Tongue (tissue), 2 donors: ENCODE results near the gene NKX2-3. TPM values are rescaled to one million over a fixed set of nuclear protein-coding genes. Genes with fewer than 3 reads are reported as not detected.

ENCODE experiments used
- DNase-seq: peaks from one replicate; pipeline ENCODE4 v3.0.0-alpha.2; 2015
- total RNA-seq: library from RNA; depleted of rRNA; stranded (reverse); fragments of >200 nt; gene quantifications from one replicate; pipeline ENCODE4 v1.2.3, GENCODE V29; 2014

NKX2-3 gene
- total RNA-seq, 1 donor from 2014 or later: 6.2 TPM

DNA sequence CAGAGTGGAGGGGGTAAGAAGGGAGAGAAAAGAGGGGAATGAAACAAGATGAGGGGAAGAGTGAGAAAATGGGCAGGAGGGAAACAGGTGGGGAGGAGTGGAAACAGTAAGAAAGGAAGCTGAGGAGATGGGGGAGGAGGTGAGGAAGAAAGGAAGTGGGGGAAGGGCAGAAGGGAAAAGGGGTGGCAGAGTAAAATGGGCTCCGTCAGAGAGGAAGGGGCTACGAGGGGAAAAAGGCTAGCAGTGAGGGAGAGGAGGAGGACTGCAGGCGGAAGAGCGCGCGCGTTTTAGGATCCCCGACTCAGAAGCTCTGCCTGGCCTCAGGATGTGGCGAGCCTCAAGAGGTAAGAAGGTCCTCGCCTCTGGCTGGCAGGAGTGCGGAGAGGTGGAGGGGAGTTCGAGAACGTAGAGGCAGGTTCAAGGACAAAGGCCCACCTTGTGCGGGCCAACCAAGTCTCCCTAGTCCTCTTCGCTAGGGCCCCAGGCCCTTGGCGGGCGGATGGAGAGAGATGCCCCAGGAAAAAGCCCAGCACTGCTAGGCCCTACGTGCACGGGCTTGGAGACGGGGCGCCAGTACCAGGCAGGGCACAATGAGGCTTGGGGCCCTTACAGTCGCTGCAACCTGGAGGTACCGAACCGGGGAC is 5.8 kb upstream of the NKX2-3 start:
- DNase-seq: no peak

DNA sequence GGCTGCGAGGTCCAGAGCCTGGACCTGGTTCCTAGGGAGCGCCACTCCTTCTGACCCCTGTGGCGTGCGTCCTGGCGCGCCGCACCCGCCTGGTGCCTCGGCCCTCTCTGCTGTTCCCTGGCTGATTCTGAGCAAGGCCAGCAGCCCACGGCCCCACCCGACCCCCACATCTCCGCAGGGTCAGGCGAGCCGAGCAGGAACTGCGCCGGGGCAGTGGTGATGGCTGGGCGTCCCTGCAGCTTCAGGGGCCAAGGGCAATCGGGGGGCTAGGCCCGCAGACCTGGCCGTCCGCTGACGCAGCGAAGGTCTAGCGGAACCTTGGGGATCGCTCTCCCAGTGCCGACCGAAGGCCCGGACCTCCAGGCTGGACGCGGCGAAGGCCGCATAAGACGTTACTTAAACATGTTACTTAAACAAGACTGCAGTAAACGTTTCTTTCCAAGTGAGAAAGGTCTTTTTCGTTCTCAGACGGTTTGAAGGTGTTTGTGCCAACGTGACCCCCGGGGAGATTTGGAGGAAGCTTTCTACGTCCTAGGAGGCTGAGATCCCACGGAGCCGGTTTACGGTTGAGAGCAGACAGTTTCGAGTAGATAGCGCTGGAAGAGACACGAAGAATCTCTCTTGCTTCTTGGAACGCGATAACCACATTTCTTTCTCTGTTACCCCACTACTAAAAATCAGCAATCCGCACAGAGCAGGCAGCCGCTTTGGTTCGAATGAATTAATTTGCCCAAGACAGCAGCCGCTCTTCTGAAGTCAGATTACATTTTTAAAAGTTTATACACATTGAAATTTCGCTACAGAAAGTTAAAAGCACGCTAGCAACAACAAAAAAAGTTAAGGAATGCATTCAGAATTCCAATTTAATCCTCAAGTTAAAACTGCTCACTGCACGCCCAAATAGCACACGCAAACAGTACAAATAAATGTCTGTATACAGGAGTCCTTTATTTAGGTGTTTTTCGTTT is 4.9 kb upstream of the NKX2-3 start:
- DNase-seq: no peak

DNA sequence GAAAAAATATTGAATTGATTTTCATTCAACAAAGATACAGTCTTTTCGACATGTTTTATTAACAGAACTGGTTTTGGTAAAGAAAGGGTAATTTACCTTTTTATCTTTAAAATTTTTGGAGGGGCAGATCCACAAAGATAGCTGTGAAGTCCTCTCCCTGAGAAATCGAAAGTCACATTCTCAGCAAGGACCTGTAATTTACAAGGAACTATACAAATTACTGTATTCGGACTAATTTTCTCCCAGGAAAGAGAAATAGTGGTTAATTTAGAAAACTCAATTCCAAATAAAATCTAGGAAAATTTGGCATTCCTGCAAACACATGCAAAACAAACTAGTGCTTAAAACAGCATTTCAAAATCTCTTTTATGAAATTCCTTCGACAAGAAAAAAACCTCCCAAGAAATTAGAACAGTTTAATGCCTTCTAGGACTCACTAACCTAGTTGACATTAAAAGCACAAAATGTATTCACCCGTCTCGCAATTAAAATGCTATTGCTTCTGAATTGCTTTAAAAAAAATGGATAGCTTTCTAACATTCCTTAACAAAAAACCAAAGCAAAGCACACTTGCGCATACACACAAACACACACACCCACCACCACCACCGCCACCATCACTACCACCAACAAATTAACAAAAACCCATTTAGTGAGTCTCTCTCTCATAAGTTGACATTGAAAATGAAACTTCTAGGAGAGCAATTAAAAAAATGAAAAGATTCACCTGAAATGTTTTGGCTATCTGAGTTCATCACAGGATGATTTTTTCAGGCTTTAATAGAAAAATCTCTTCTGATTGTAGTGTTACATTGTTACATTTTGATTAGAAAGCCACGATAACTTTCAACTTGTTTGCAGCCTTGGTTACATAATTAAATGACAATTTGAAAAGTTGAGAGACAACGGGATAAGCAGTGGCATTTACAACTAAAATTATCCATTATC is 4.0 kb upstream of the NKX2-3 start:
- no peak for DNase-seq

DNA sequence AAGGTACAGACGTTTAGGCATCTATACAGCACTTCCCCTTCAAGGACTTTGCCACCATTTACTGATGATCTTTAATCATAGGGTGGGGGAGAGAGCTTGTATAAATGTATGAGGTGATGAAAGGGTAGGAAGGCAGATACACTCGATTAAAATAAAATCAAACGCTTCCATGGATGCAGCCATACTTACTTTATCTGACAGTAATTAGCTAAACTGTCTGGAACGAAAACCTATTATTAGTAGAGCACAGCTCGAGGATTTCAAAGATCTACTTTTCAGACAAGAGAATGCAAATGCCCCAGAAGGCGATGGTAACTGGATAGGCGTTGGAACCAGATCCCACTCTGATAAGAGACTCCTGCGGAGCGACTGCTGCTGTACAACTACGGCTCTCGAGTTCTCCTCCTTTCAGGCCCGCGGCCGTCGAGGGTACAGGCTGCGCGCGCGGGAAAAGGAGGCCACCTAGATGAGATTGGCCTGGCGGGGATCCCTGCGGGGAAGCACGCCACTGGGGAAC is 3.1 kb upstream of the NKX2-3 start:
- no peak for DNase-seq

DNA sequence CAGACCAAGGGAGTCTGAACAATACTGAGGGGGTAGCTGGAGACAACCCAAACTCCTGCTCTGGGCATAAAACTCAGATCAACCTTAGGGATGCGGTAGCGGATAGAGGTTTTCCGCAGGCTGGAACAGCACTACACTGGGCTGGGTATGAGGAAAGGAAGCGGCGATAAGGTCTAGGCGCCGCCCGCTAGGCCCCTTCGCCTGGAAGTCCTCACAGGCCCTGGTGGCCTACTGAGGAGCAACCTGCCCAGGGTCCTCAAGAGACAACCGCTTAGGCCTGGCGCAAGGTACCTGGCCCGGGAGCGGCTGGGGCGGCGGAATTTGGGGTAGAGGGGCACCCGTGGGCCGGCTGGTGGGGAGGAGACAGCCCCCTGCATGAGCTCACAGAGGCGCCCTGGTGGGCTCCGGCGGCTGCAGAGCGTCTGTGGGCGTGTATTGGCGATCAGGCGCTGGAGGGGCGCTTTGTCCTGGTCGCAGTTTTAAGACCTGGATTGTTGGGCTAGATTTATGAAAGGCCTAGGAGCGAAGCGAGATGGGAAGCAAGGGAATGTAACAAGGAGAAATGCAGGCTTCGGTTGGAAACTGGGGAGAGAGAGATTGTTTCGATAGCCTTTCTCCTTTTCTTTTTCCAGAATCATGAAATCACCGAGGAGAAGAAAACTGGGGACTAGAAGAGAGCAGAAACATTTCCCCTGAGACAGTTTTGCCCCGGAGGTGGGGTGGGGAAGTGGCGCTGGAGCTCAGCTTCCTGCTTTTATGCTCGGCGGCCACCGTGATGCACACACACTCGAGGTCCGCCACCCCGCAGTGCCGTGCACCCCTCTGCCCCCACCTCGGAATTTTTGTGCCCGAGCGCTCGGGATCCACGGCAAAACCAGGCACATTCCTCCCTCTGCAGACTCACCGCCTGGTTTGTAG is 2.4 kb upstream of the NKX2-3 start:
- no peak for DNase-seq

DNA sequence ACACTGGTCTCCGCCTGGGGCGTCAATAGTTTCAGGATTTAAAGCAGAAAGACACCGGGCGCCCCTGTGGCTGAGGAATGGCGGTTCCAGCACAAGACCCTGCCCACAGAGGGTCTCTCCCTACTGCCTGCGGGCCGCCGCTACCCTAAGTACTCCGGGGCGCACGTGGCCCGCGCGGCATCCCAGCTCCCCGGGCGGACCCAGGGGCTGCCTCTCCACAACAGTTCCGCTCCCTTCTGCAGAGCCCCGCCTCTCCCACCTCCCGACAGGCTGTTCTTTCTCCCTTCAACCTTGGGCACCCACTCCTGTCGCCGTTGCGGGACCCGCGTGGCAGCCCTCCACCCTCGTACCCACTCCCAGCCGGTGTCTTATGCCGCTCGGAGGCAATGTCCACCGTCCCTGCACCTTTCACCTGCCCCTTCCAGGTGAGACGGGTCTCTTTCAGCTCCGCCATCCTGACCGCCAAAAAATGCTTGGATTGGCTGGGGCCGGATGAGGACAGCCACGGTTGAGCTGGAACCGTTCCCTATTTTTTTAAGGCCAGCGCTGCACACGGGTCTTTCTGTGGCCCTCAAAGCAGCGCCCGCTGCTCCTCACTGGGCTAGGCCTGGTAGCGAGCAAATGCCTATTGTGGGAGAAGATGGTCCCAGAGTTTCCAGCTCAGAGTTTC is 1.6 kb upstream of the NKX2-3 start:
- DNase-seq: no peak

DNA sequence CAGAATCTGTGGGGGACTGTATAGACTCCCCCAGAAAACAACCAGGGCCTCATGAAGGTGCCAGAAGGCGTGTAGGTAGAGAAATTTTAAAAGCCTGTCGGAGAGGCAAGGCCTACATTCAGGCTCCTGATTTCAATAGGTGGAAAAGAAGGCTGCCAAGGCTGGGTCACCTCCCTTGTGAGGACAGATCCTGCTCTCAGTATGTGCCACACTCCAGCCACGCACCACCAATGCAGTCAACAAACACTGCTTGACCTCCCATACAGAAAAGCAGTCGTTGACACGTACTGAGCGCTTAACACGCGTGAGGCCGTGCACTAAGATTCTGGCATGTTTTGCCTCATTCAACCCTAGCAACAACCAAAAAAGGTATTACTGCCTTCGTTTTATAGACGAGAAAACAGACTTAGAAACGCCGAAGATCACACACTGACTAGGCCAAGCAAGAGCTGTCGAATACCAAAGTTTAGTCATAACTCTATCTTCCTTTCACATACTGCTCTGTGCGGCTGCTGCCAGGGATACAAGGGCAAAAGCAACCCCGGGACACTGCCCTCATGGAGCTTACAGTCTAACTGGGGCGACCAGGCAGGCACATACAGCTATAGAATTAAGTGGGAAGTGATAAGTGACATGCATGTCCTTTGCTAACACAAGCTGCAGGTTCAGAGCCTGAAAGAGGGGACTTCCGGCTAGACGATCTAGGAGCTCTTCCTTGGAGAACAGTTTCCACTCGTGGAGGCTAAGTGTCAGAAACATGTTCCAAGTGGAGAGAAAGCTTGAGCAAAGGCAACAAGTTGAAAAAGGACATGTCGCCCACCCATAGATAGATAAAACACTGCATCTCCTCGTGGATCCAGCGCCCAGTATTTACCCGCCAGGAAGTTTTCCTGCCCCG is 797 bp upstream of the NKX2-3 start:
- DNase-seq: no peak

DNA sequence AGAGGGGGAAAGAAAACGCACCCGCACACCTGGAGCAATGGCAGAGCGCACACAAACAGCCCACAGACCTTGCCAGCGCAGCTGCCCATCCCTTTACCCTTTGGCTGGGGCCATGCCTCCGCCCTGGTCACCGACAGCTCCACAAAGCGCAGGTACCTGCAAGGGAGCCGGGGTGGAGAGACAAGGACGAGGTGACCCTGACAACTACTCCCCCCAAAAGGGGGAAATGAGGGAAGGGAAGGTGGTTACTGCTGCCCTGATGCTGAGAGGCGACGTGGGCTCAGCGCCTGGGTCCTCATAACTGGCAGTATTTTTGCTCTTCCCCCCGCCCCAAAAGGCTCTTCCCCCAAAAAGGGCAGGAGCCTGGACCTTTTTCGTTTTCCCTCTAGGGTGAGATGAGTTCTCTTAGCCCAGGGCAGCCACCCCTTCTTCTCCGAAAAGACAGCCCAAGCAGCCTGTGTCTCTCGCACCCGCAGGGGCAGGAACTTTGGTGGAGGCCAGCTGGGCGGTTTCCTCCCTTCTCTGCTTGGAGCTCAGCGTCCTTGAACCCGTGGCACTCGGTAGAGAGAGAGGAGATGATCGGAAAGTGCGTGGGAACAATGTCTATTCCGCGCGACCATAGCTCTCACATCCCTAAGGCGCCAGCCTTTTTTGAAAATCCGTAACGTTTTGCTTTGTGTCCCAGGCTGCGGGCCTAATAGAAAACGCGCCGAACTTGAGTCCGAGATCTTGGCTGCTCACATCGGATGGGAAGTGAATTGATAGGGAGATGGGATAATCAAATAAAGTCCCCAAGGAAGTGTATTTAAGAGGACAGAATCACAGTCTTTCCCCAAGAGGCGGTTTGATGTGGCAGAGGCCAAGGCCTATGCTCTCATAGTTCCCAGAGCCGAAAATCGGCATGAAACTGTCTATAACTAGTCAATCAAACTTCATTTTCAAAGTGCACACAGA is 1.0 kb downstream of the NKX2-3 start:
- no peak for DNase-seq

DNA sequence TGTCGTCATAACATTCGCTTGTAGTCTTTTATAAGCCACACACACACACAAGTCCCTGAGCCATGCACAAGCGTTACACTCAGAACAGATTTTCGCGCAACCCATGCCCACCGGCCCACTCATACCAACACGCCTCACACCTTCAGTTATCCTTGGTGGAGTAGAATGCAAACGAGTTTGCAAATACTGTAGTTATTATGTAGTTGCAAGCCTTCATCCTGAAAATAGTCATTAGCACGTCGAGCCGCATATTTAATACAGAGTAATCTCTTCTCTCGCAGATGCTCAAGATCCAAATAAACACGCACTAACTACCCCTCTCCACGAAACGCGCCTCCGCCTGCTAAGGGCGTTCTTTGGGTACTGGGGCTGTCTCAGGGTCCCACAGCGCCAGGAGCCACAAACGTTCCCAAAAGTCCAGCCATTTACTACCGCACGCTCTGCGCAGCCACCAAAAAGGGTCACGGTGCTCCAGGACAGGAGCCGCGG is 1.8 kb downstream of the NKX2-3 start:
- no peak for DNase-seq

DNA sequence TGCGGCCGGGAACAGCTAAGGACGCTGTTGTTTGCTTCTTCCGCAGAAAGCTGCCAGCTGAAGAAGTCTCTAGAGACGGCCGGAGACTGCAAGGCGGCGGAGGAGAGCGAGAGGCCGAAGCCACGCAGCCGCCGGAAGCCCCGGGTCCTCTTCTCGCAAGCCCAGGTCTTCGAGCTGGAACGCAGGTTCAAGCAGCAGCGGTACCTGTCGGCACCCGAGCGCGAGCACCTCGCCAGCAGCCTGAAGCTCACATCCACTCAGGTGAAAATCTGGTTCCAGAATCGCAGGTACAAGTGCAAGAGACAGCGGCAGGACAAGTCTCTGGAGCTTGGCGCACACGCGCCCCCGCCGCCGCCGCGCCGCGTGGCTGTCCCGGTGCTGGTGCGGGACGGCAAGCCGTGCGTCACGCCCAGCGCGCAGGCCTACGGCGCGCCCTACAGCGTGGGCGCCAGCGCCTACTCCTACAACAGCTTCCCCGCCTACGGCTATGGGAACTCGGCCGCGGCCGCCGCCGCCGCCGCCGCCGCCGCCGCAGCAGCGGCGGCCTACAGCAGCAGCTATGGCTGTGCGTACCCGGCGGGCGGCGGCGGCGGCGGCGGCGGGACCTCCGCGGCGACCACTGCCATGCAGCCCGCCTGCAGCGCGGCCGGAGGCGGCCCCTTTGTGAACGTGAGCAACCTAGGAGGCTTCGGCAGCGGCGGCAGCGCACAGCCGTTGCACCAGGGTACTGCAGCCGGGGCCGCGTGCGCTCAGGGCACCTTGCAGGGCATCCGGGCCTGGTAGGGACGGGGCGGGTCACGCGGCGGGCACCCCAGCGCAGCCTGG is 2.4 kb downstream of the NKX2-3 start:
- no peak for DNase-seq

DNA sequence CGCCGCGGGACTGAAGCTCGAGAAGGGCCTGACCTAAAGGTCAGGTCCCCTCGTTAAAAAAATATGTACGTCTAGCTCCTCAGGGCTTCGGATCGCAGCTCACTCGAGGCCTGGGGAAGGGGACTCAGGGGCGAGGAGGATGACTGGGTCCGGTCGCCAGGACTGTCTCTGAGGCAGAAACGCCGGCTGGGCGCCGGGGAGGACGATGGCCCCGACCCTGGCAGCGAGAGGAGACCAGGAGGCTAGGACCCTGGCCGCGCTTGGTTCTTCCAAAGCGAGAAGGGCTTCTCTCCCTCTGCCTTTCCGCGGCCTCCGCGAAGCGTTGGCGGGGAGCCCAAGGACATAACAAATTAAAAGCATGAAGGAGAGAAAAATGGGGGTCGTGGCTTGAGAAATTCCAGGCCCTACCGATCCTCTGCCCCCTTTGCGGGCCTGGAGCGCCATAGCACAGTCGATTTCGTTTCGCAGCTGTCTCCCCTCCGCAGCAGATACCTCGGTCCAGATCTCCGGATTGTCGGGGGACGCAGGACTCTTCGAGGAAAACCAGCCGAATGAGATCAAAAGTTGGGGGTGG is 3.1 kb downstream of the NKX2-3 start:
- DNase-seq: no peak

DNA sequence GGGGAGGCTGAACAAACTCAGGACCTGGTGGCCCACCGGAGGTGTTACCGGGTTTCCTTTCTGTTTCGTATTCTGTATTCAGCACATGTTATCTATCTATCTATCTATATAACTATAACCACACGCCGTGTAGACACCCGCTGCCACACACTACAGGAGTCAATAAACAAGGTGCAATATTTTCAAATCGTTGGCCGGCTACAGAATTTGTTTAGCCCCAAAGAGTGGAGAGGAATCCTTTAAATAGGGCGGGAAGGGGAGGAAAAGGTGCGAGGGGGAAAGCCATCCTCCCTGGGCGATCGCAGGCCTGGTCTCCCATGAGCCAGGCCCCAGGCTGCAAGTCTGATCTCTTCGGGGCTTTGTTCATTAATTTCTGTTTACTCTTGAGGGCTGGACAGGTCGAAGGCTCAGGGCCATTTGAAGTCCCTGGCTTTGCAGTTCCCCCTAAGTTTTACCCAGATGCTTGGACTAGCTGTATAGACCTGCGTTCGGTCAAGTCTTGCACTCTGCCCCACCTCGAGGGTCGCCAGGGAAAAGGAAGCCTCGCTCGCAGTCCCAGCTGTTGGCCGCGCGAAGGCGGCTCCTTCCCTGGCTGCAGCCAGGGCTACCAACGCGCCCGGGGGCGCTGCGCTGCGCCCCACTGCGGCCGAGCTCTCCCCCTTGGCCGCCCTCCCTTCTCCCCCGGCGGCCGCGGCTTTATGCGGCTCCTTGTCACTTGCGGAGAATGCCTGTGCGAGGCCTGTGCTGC is 3.8 kb downstream of the NKX2-3 start:
- DNase-seq: no peak

DNA sequence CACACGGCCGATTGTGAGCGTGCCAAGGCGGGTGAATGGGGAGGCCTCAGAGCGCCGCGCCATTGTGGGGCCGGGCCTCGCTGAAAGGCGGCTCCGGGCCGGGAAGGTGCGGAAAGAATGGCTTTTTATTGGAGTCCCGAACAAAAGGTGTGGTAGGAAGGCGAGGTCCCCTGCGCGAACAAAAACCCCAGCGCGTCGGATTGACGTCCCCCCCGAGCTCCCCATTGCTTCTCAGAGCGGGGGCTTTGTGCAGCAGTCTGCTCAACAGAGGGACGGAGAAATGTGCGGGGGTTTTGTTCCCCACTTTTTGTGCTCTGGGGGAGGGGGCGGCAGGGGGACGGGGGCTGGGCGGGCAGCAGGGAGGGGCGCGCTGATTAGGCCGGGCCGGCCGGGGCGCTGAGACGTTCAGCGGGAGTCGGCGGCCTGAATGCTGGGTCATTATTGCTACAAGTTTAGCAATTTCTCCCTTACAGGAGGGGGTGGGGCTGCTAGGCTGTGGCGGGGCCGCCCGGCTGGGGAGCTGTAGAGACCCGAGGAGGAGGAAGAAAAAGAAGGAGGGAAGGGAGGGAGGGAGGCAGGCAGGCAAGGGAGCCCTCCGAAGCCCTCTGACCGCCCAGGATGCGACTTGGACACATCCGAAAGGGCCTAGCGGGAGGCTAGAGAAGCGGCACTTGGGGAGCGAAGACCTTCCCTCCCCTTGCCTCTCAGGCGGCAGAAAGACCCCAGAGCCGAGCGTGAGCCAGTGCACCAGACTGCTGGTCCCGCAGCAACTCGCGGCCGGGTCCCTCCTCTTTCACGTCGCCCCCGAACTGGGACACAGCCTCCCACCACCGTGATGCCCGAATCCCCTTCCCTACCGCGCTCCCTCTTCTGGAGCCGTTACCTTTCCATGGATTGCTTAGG is 4.6 kb downstream of the NKX2-3 start:
- no peak for DNase-seq

DNA sequence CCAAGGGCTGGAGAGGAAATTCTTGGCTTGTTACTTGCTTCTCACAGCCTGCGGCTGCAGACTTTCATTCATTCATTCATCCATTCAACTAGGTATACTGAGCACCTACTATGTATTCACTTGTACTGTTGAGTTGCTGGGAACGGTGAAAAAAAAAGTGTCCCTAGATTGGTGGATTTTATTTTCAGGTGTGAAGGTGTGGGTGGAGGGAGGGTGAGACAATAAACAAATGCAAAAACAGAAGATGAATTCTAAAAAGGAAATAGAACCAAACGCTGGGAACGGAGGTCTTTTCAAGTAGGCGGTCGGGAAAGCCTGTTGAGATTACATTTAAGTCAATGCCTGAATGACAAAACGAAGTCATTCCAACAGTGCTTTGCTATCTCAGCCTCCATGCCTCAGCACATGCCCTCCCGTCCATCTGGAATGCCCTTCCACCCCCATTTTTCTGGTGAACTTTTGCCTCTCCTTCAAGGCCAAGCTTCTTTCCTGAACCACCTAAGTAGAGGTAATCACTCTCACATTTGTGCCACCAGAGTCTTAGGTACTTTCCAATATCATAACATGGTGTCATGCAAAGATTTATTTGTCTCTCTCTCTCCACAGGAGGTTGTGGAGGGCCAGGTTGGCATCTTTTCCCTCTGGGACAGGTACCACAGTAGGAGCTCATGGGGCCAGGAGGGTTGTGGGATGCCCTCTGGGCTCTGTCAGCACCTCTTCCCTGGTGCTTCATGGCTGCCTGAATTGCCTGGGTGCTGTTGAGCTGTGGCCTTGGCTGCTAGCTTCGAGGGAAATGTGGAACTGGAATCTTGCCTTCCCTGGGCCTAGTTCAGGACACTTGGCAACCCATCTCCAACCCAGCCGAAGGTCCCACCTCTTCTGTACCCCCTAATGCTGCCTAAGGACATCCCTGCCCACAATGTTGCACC is 5.5 kb downstream of the NKX2-3 start:
- DNase-seq: no peak
